ENCODE measurements around the gene GPER1. TPM values are rescaled to one million over a fixed set of nuclear protein-coding genes. Genes with fewer than 3 reads are reported as not detected.

The GPER1 gene
- total RNA-seq, 1 experiment from 2014 or later: not detected

- Mint-ChIP-seq H3K4me1 (peaks cover 8 to 9% of the 10 kb centered on the region in 2 experiments), H3K9me3 (peaks cover 6 to 7% of the 10 kb centered on the region in 2 experiments), H3K36me3 (ENCODE audit: insufficient read depth in 1 of 3, low read depth in 3 of 3) (peaks cover 12 to 22% (median 14%) of the 10 kb centered on the region in 3 experiments; a peak in 6 of 7 replicates), H3K27me3 (ENCODE audit: low read depth) (no peaks in the 10 kb centered on the region), H3K4me3 (no peak overlapping the region), H3K27ac (no peak overlapping the region; a peak in 1 of 7 replicates)
- Histone ChIP-seq H3K18ac (ENCODE audit: insufficient read length, low read depth, low read length) (no peak overlapping the region), H2BK20ac (ENCODE audit: low read depth, low read length, poor library complexity, severe bottlenecking) (no peak overlapping the region), H3K27me3 (ENCODE audit: insufficient read depth, low read length) (no peaks in the 10 kb centered on the region), H3K9ac (ENCODE audit: extremely low read depth, insufficient read length, low read length) (no peak overlapping the region), H3K79me2 (ENCODE audit: insufficient read depth, low read length) (peaks cover 3% of the 10 kb centered on the region; the same call in 1 of the 2 replicates), H3K23ac (ENCODE audit: insufficient read length, low read depth, low read length) (no peak overlapping the region), H4K91ac (ENCODE audit: insufficient read length, low read depth, low read length) (no peak overlapping the region), H2AFZ (ENCODE audit: low read length) (no peak overlapping the region), H4K5ac (ENCODE audit: insufficient read length, low read depth, low read length) (no peak overlapping the region), H3K9me3 (ENCODE audit: control insufficient read depth, low read depth, low read length) (no peaks in the 10 kb centered on the region), H2BK12ac (ENCODE audit: insufficient read length, low read depth, low read length) (no peak overlapping the region), H2BK15ac (ENCODE audit: low read depth, low read length) (no peak overlapping the region), H4K8ac (replicated peaks; ENCODE audit: insufficient read length, low read depth, low read length) (no peak overlapping the region), H4K20me1 (ENCODE audit: control insufficient read depth, insufficient read depth, insufficient read length) (peaks cover 5% of the 10 kb centered on the region), H2BK5ac (ENCODE audit: insufficient read length, low read length) (peak overlapping the region; percentile 35), H3K4ac (ENCODE audit: low read depth, low read length) (no peak overlapping the region), H2BK120ac (ENCODE audit: low read depth, low read length, poor library complexity, severe bottlenecking) (no peak overlapping the region), H2AK5ac (ENCODE audit: insufficient read length, low read length) (no peak overlapping the region), H3K4me1 (ENCODE audit: insufficient read depth, low read length) (no peaks in the 10 kb centered on the region; the same call in 1 of the 2 replicates), H3K23me2 (ENCODE audit: insufficient read length, low read depth, low read length, poor library complexity, severe bottlenecking) (peaks cover 9% of the 10 kb centered on the region), H3K14ac (ENCODE audit: insufficient read depth, low read length) (no peak overlapping the region), H3K4me2 (ENCODE audit: insufficient read depth, insufficient read length, low read length) (no peak overlapping the region), H3T11ph (ENCODE audit: low read length) (no peak overlapping the region), H3K56ac (ENCODE audit: insufficient read length, low read depth, low read length) (no peak overlapping the region), H3K27ac (ENCODE audit: insufficient read length, low read depth, low read length) (no peak overlapping the region), H3K79me1 (ENCODE audit: insufficient read depth, low read depth, low read length, poor library complexity, severe bottlenecking) (peaks cover 5% of the 10 kb centered on the region)
- no peak for TF ChIP-seq CTCF (conservative IDR thresholded peaks at IDR 0.05)
- no CpG with 5 or more reads among the region's 7 CpGs for WGBS (ENCODE audit: extremely low coverage, insufficient read length, low lambda C conversion rate)
- DNase-seq: no peak
Measured at GRCh38 chr7:1134951-1135350, 47.0 kb downstream of the GPER1 start.

All from H9 (cell line).